Endothelial cell of umbilical vein (primary cell): ENCODE measurements around the gene OSBPL10. TPM values are rescaled to one million over a fixed set of nuclear protein-coding genes. Genes with fewer than 3 reads are reported as not detected.

Experiments used
- BruUV-seq: library from RNA; stranded (reverse); fragments of 400-500 nt; replicated peaks from 2 replicates; lab custom pipeline; 2021; lab: Mats Ljungman, UMichigan
- CTCF ChIA-PET: fragments of 300-600, 350-600 bp; sonication (Branson Sonifier 250); formaldehyde crosslinking; loops from one replicate; lab custom pipeline; 2021; ENCODE audit warnings: antibody characterized with exemption, inconsistent platforms; lab: Charles Lee
- POLR2A ChIA-PET: fragments of 300-600, 350-600 bp; sonication (Branson Sonifier 250); formaldehyde crosslinking; loops from one replicate; lab custom pipeline; 2021; ENCODE audit warnings: antibody characterized with exemption, inconsistent platforms; lab: Charles Lee
- DNase-seq: peaks from one replicate; pipeline ENCODE4 v3.0.0-alpha.2; 2011; ENCODE audit warnings: low read depth, low spot score
- FAIRE-seq: peaks from 2 replicates; lab custom pipeline; 2011; peaks lifted over from hg19 to GRCh38; lab: Jason Lieb, UNC
- H2AFZ ChIP-seq: 2 replicates; pipeline ENCODE4 v1.6.0; 2012; ENCODE audit warnings: low read depth, low read length, control low read depth, inconsistent platforms
- H3K27ac ChIP-seq: 2 replicates; pipeline ENCODE4 v1.5.1; 2011; ENCODE audit warnings: low read depth, mild to moderate bottlenecking, control low read depth, low read length, moderate library complexity; ENCODE audit not compliant: insufficient read depth
- H3K27me3 ChIP-seq, 2 experiments: 2 replicates each; pipeline versions ENCODE4 v1.6.0 to v1.6.1; 2011; ENCODE audit warnings: low read length in 2 of 2, mixed read lengths in 1 of 2; ENCODE audit not compliant: control insufficient read depth in 2 of 2, insufficient read depth in 2 of 2
- H3K36me3 ChIP-seq, 2 experiments: 2 replicates in 1 of 2; 3 replicates in 1 of 2; pipeline ENCODE4 v1.5.1; 2011; ENCODE audit warnings: low read length in 2 of 2, mild to moderate bottlenecking in 1 of 2, moderate library complexity in 1 of 2; ENCODE audit not compliant: control insufficient read depth in 2 of 2, insufficient read depth in 2 of 2; ENCODE audit errors: extremely low read depth in 1 of 2
- H3K4me1 ChIP-seq: 3 replicates; pipeline ENCODE4 v1.5.1; 2011; ENCODE audit warnings: mild to moderate bottlenecking, low read length; ENCODE audit not compliant: control insufficient read depth, insufficient read depth; ENCODE audit errors: extremely low read depth
- H3K4me2 ChIP-seq: 2 replicates; pipeline ENCODE4 v1.6.1; 2011; ENCODE audit warnings: low read length, control low read depth, mixed read lengths; ENCODE audit not compliant: insufficient read depth
- H3K4me3 ChIP-seq, 3 experiments: fragments of 200-600 bp in 1 of 3; sonication (generic), shearing (Covaris generic) in 1 of 3; replicated peaks in 1 of 3; 2 replicates each; pipeline ENCODE4 v1.5.1; 2011 to 2016; ENCODE audit warnings: control low read depth in 3 of 3, low read length in 3 of 3, mild to moderate bottlenecking in 2 of 3, inconsistent platforms in 1 of 3, low read depth in 1 of 3, moderate library complexity in 1 of 3; ENCODE audit not compliant: insufficient read depth in 1 of 3
- H3K79me2 ChIP-seq: 2 replicates; pipeline ENCODE4 v1.6.0; 2012; ENCODE audit warnings: low read length, inconsistent platforms; ENCODE audit not compliant: control insufficient read depth, insufficient read depth
- H3K9ac ChIP-seq: replicated peaks from 2 replicates; pipeline ENCODE3; 2011; ENCODE audit warnings: low read length, control low read depth; ENCODE audit not compliant: insufficient read depth; ENCODE audit errors: extremely low read depth
- H3K9me1 ChIP-seq: replicated peaks from 3 replicates; pipeline ENCODE4 v1.6.0; 2011; ENCODE audit warnings: mild to moderate bottlenecking, low read length; ENCODE audit not compliant: control insufficient read depth, insufficient read depth; ENCODE audit errors: extremely low read depth
- H3K9me3 ChIP-seq: replicated peaks from 2 replicates; pipeline ENCODE4 v1.5.1; 2012; ENCODE audit warnings: low read length, inconsistent platforms; ENCODE audit not compliant: control insufficient read depth, insufficient read depth
- H4K20me1 ChIP-seq: replicated peaks from 2 replicates; pipeline ENCODE3; 2011; ENCODE audit warnings: mild to moderate bottlenecking, low read length; ENCODE audit not compliant: control insufficient read depth, insufficient read depth; ENCODE audit errors: extremely low read depth
- CTCF ChIP-seq, 2 donors: IDR thresholded peaks; 1 replicate in 1 of 2; 2 replicates in 1 of 2; pipeline ENCODE4 v1.5.1; 2011; ENCODE audit warnings: low read length in 2 of 2, mild to moderate bottlenecking in 2 of 2, moderate library complexity in 2 of 2, control low read depth in 1 of 2, inconsistent platforms in 1 of 2, low read depth in 1 of 2; ENCODE audit not compliant: insufficient read depth in 1 of 2; ENCODE audit errors: extremely low read depth in 1 of 2
- EZH2 ChIP-seq: IDR thresholded peaks from 2 replicates; pipeline ENCODE4 v1.6.1; 2012; ENCODE audit warnings: borderline replicate concordance, low read depth, mild to moderate bottlenecking, moderate library complexity, low read length, inconsistent platforms; ENCODE audit not compliant: severe bottlenecking
- FOS ChIP-seq: IDR thresholded peaks from 2 replicates; pipeline ENCODE4 v1.6.1; 2011; ENCODE audit warnings: mild to moderate bottlenecking, low read length, moderate library complexity, borderline replicate concordance; ENCODE audit not compliant: insufficient read depth
- GATA2 ChIP-seq: IDR thresholded peaks from 2 replicates; pipeline ENCODE4 v1.7.0; 2011; ENCODE audit warnings: low read depth, mild to moderate bottlenecking, moderate library complexity, mixed read lengths, low read length; ENCODE audit not compliant: insufficient read length, insufficient read depth
- JUN ChIP-seq: IDR thresholded peaks from 2 replicates; pipeline ENCODE4 v1.6.1; 2011; ENCODE audit warnings: borderline replicate concordance, low read depth; ENCODE audit not compliant: insufficient read length, insufficient read depth
- MAX ChIP-seq: IDR thresholded peaks from 2 replicates; pipeline ENCODE4 v1.6.1; 2011; ENCODE audit not compliant: insufficient read depth, insufficient read length
- MYC ChIP-seq: IDR thresholded peaks from one replicate; pipeline ENCODE4 v1.6.1; 2011; ENCODE audit warnings: mild to moderate bottlenecking, low read depth, low read length
- POLR2A ChIP-seq: IDR thresholded peaks from 2 replicates; pipeline ENCODE4 v1.6.1; 2012; ENCODE audit warnings: low read depth, mild to moderate bottlenecking, control low read depth, low read length
- POLR2AphosphoS5 ChIP-seq: IDR thresholded peaks from 2 replicates; pipeline ENCODE4 v1.6.1; 2012; ENCODE audit warnings: low read depth, mild to moderate bottlenecking, control low read depth, low read length, moderate library complexity; ENCODE audit not compliant: insufficient read depth
- dilution Hi-C: fragments of 300-500 bp; cut with MboI; formaldehyde crosslinking; loops from one replicate; pipeline ENCODE4 v1.15.0; 2019; ENCODE audit warnings: low sequenced_read_pairs; ENCODE audit not compliant: extremely low pct_ligation_motif_present
- intact Hi-C: fragments of 100-400 bp; cut with micrococcal nuclease; formaldehyde crosslinking; loops from one replicate; pipeline ENCODE4 v1.10.0; 2022
- polyA plus RNA-seq, 4 experiments: library from polyadenylated mRNA; depleted of rRNA in 3 of 4; stranded (reverse) in 3 of 4; unstranded in 1 of 4; fragments of >200 nt; gene quantifications; 2 replicates each; pipeline versions ENCODE4 v1.2.1 to v1.2.3, GENCODE V29; 2011 to 2012; ENCODE audit warnings: missing spikeins in 1 of 4
- total RNA-seq: library from RNA; stranded (reverse); gene quantifications from 2 replicates; pipeline ENCODE4 v1.2.3, GENCODE V29; 2021

OSBPL10 gene
- total and polyA plus RNA-seq, 2 donors (not counting 3 experiments of a cell fraction or from before 2014, with no cell fraction given), result 10.8 to 47.6 TPM

- Histone ChIP-seq H3K4me1 (peaks cover 3% of the 10 kb centered on the region), H3K4me3 (no peak overlapping the region), H3K79me2 (no peaks in the 10 kb centered on the region), H3K4me2 (no peak overlapping the region), H3K27ac (no peak overlapping the region), H2AFZ (no peak overlapping the region), H3K9ac (no peak overlapping the region), H3K9me3 (no peaks in the 10 kb centered on the region), H3K27me3 (no peaks in the 10 kb centered on the region), H4K20me1 (no peaks in the 10 kb centered on the region), H3K36me3 (no peaks in the 10 kb centered on the region), H3K9me1 (no peaks in the 10 kb centered on the region)
- CTCF ChIA-PET, result no interaction called here
- TF ChIP-seq POLR2A (no peak), JUN (no peak), EZH2 (no peak)
- intact Hi-C loops, result loop anchor here (10.0 kb wide), 1 partner anchor 416 kb away; no protein-coding TSS in a partner anchor
- POLR2A ChIA-PET, result no interaction called here
- FAIRE-seq (no peak), DNase-seq (no peak)
- no TSS peak for BruUV-seq
- dilution Hi-C loops, result no loop called here
These were observed 252.0 kb downstream of the OSBPL10 start for GRCh38 chr3:31729082-31729481.

GRCh38 chr3:31728403-31728802 lies 252.7 kb downstream of the OSBPL10 start:
- Histone ChIP-seq H2AFZ (no peak overlapping the region), H3K4me3 (no peak overlapping the region), H3K79me2 (no peaks in the 10 kb centered on the region), H3K9ac (no peak overlapping the region), H3K9me1 (no peaks in the 10 kb centered on the region), H3K27ac (no peak overlapping the region), H3K36me3 (no peaks in the 10 kb centered on the region), H3K4me2 (no peak overlapping the region), H4K20me1 (no peaks in the 10 kb centered on the region), H3K27me3 (no peaks in the 10 kb centered on the region), H3K9me3 (no peaks in the 10 kb centered on the region), H3K4me1 (peaks cover 3% of the 10 kb centered on the region)
- dilution Hi-C loops, result no loop called here
- ChIA-PET POLR2A (no interaction called here), CTCF (interaction anchor here (1.5 kb wide), 1 partner anchor 11 kb away, joined by 3 read pairs; no protein-coding TSS in a partner anchor)
- intact Hi-C loops, result loop anchor here (10.0 kb wide), 1 partner anchor 416 kb away; no protein-coding TSS in a partner anchor
- FAIRE-seq (no peak), DNase-seq (no peak)
- TF ChIP-seq POLR2A, result no peak
- TF ChIP-seq POLR2AphosphoS5, result no peak
- no peak for TF ChIP-seq CTCF (IDR thresholded peaks at IDR 0.05; ENCODE audit: extremely low read depth in 1 of 2, insufficient read depth in 1 of 2, low read depth in 1 of 2, low read length in 2 of 2)
- no peak for TF ChIP-seq MAX
- TF ChIP-seq EZH2, result no peak
- no peak for TF ChIP-seq JUN
- TF ChIP-seq FOS, result no peak
- TF ChIP-seq MYC, result no peak
- TF ChIP-seq GATA2, result no peak
- BruUV-seq, result no TSS peak
